GM18868 (cell line): Measurements from ENCODE around the gene LY6G5C.
"Not testable (repeated sequence)": the region's sequence is repeated elsewhere in the genome, so short reads cannot be mapped to it uniquely, and the experiment has no call there.

Source experiments
- ATAC-seq: cut with Tn5 transposase; IDR thresholded peaks from one replicate; pipeline ENCODE4 v1.9.1; 2021; ENCODE audit warnings: mild to moderate bottlenecking, moderate library complexity; ENCODE audit not compliant: unreplicated experiment

Gene LY6G5C

GRCh38 chr6:31715022-31715958 is 34.4 kb upstream of the LY6G5C start, which contains the start of gene LY6G6D:
Gene LY6G6D (plus strand): TSS chr6:31715348. CDS start chr6:31715356, 8 bp downstream.
- no peak for ATAC-seq

- no peak for ATAC-seq
Observed at GRCh38 chr6:31713991-31714684, 33.3 kb upstream of the LY6G5C start.

- no peak for ATAC-seq
Observed at GRCh38 chr6:31713465-31713864, 32.6 kb upstream of the LY6G5C start.

- ATAC-seq = no peak
Observed at GRCh38 chr6:31712296-31712695, 31.4 kb upstream of the LY6G5C start.

GRCh38 chr6:31711233-31711632 is 30.4 kb upstream of the LY6G5C start:
- no peak for ATAC-seq

- ATAC-seq = no peak
Observed at GRCh38 chr6:31710523-31711219, 29.8 kb upstream of the LY6G5C start.

GRCh38 chr6:31709157-31709556 is 28.3 kb upstream of the LY6G5C start:
- ATAC-seq = not testable (repeated sequence)

GRCh38 chr6:31708224-31708623 is 27.4 kb upstream of the LY6G5C start:
- no peak for ATAC-seq

GRCh38 chr6:31707701-31708100 is 26.8 kb upstream of the LY6G5C start:
- ATAC-seq = no peak

GRCh38 chr6:31706599-31706998 is 25.7 kb upstream of the LY6G5C start, which contains the start of gene LY6G6F:
Gene LY6G6F (plus strand): TSS chr6:31706866. CDS start chr6:31706907, 41 bp downstream.
- ATAC-seq = no peak

- ATAC-seq = no peak
Observed at GRCh38 chr6:31705931-31706330, 25.1 kb upstream of the LY6G5C start.

GRCh38 chr6:31702819-31703716 is 22.2 kb upstream of the LY6G5C start, which contains the start of gene ABHD16A:
Gene ABHD16A (minus strand): TSS chr6:31703324. CDS start chr6:31703281, 43 bp downstream.
- ATAC-seq = peak; percentile 94

GRCh38 chr6:31702405-31702818 is 21.5 kb upstream of the LY6G5C start:
- no peak for ATAC-seq

GRCh38 chr6:31701666-31702404 is 21.0 kb upstream of the LY6G5C start:
- no peak for ATAC-seq

- ATAC-seq = no peak
Observed at GRCh38 chr6:31700740-31701401, 20.0 kb upstream of the LY6G5C start.

- no peak for ATAC-seq
Observed at GRCh38 chr6:31697555-31697954, 16.7 kb upstream of the LY6G5C start.

- no peak for ATAC-seq
Observed at GRCh38 chr6:31693535-31693934, 12.7 kb upstream of the LY6G5C start.

GRCh38 chr6:31692886-31693285 is 12.0 kb upstream of the LY6G5C start:
- ATAC-seq = no peak

GRCh38 chr6:31692353-31692752 is 11.5 kb upstream of the LY6G5C start:
- no peak for ATAC-seq
